WERI-Rb-1 (cell line): ENCODE data around the gene SMYD3.

Source experiments
- DNase-seq: peaks from one replicate; pipeline ENCODE4 v3.0.0-alpha.2; 2020
- H3K27ac ChIP-seq: fragments of 250-450 bp; sonication (Bioruptor Pico); 2 replicates; pipeline ENCODE4 v1.5.1; 2020; ENCODE audit warnings: mild to moderate bottlenecking, moderate library complexity
- H3K27me3 ChIP-seq: fragments of 250-450 bp; sonication (Bioruptor Pico); 2 replicates; pipeline ENCODE4 v1.5.1; 2021; ENCODE audit warnings: mild to moderate bottlenecking, low read depth, moderate library complexity; ENCODE audit not compliant: insufficient read depth, severe bottlenecking
- H3K36me3 ChIP-seq: fragments of 250-450 bp; sonication (Bioruptor Pico); 2 replicates; pipeline ENCODE4 v1.5.1; 2020; ENCODE audit warnings: mild to moderate bottlenecking, moderate library complexity
- H3K4me3 ChIP-seq: 2 replicates; pipeline ENCODE4 v1.5.1; 2011; ENCODE audit warnings: low read depth, mild to moderate bottlenecking, control low read depth, low read length
- H3K9me3 ChIP-seq: fragments of 250-450 bp; sonication (Bioruptor Pico); 2 replicates; pipeline ENCODE4 v1.5.1; 2021; ENCODE audit warnings: mild to moderate bottlenecking, moderate library complexity; ENCODE audit not compliant: severe bottlenecking
- CTCF ChIP-seq: IDR thresholded peaks from 2 replicates; pipeline ENCODE4 v1.5.1; 2011; ENCODE audit warnings: low read depth, mild to moderate bottlenecking, control low read depth, inconsistent platforms, low read length

The SMYD3 gene

GRCh38 chr1:246166841-246167240 is 340.2 kb downstream of the SMYD3 start:
- Histone ChIP-seq H3K27ac (no peak overlapping the region), H3K36me3 (no peaks in the 10 kb centered on the region), H3K9me3 (no peaks in the 10 kb centered on the region), H3K27me3 (no peaks in the 10 kb centered on the region), H3K4me3 (no peak overlapping the region)
- no peak for DNase-seq
- TF ChIP-seq CTCF, result no peak

GRCh38 chr1:246165826-246166709 is 341.0 kb downstream of the SMYD3 start:
- Histone ChIP-seq H3K4me3 (no peak overlapping the region), H3K27me3 (no peaks in the 10 kb centered on the region), H3K36me3 (no peaks in the 10 kb centered on the region), H3K9me3 (no peaks in the 10 kb centered on the region), H3K27ac (no peak overlapping the region)
- no peak for DNase-seq
- no peak for TF ChIP-seq CTCF

- H3K4me3 ChIP-seq, result no peak overlapping the region
- no peaks in the 10 kb centered on the region for H3K36me3 ChIP-seq
- no peak for TF ChIP-seq CTCF
- H3K9me3 ChIP-seq, result no peaks in the 10 kb centered on the region
- DNase-seq, result no peak
- H3K27me3 ChIP-seq, result no peaks in the 10 kb centered on the region
- H3K27ac ChIP-seq, result no peak overlapping the region
These were observed 342.3 kb downstream of the SMYD3 start for GRCh38 chr1:246164764-246165163.

- Histone ChIP-seq H3K4me3 (no peak overlapping the region), H3K27ac (no peak overlapping the region), H3K36me3 (no peaks in the 10 kb centered on the region), H3K27me3 (no peaks in the 10 kb centered on the region), H3K9me3 (no peaks in the 10 kb centered on the region)
- no peak for TF ChIP-seq CTCF
- no peak for DNase-seq
These were observed 344.5 kb downstream of the SMYD3 start for GRCh38 chr1:246162560-246162959.

- Histone ChIP-seq H3K9me3 (no peaks in the 10 kb centered on the region), H3K4me3 (no peak overlapping the region), H3K27ac (no peak overlapping the region), H3K36me3 (no peaks in the 10 kb centered on the region), H3K27me3 (no peaks in the 10 kb centered on the region)
- TF ChIP-seq CTCF, result no peak
- no peak for DNase-seq
These were observed 345.5 kb downstream of the SMYD3 start for GRCh38 chr1:246161626-246162025.

- no peaks in the 10 kb centered on the region for H3K27me3 ChIP-seq
- no peaks in the 10 kb centered on the region for H3K9me3 ChIP-seq
- no peak overlapping the region for H3K27ac ChIP-seq
- no peaks in the 10 kb centered on the region for H3K36me3 ChIP-seq
- H3K4me3 ChIP-seq, result no peak overlapping the region
- DNase-seq, result no peak
- no peak for TF ChIP-seq CTCF
These were observed 346.2 kb downstream of the SMYD3 start for GRCh38 chr1:246160905-246161304.
